Measurements from ENCODE around the gene NCKAP5. TPM values are rescaled to one million over a fixed set of nuclear protein-coding genes. Genes with fewer than 3 reads are reported as not detected.
A peak's percentile ranks its signal among the peaks of the same experiment; 100 is the strongest.

Gene NCKAP5
- total RNA-seq, 1 donor from 2014 or later = 0.26 TPM

- Histone ChIP-seq H3K36me3 (ENCODE audit: control insufficient read depth, insufficient read depth, low read length) (no peaks in the 10 kb centered on the region), H3K4me3 (ENCODE audit: low read depth, low read length) (no peak overlapping the region), H3K27me3 (ENCODE audit: control insufficient read depth, insufficient read depth, low read length) (no peaks in the 10 kb centered on the region)
- no peak for TF ChIP-seq CTCF (IDR thresholded peaks at IDR 0.05; ENCODE audit: insufficient read depth, low read length, severe bottlenecking)
- DNase-seq (ENCODE audit: low read depth) = no peak
- FAIRE-seq = no peak
Observed at GRCh38 chr2:133574186-133574585, 5.9 kb upstream of the NCKAP5 start.

GRCh38 chr2:133573491-133574162 is 5.4 kb upstream of the NCKAP5 start:
- FAIRE-seq = no peak
- Histone ChIP-seq H3K36me3 (ENCODE audit: control insufficient read depth, insufficient read depth, low read length) (no peaks in the 10 kb centered on the region), H3K27me3 (ENCODE audit: control insufficient read depth, insufficient read depth, low read length) (no peaks in the 10 kb centered on the region), H3K4me3 (ENCODE audit: low read depth, low read length) (no peak overlapping the region)
- no peak for DNase-seq (ENCODE audit: low read depth)
- no peak for TF ChIP-seq CTCF (IDR thresholded peaks at IDR 0.05; ENCODE audit: insufficient read depth, low read length, severe bottlenecking)

GRCh38 chr2:133571249-133571648 is 3.0 kb upstream of the NCKAP5 start:
- TF ChIP-seq CTCF (IDR thresholded peaks at IDR 0.05; ENCODE audit: insufficient read depth, low read length, severe bottlenecking) = no peak
- Histone ChIP-seq H3K27me3 (ENCODE audit: control insufficient read depth, insufficient read depth, low read length) (no peaks in the 10 kb centered on the region), H3K4me3 (ENCODE audit: low read depth, low read length) (no peak overlapping the region), H3K36me3 (ENCODE audit: control insufficient read depth, insufficient read depth, low read length) (no peaks in the 10 kb centered on the region)
- DNase-seq (ENCODE audit: low read depth) (no peak), FAIRE-seq (no peak)

- H3K4me3 ChIP-seq (ENCODE audit: low read depth, low read length) = no peak overlapping the region
- no peak for FAIRE-seq
Observed at GRCh38 chr2:133570542-133570941, 2.3 kb upstream of the NCKAP5 start.

GRCh38 chr2:133569286-133569830 is 1.1 kb upstream of the NCKAP5 start:
- no peak overlapping the region for H3K4me3 ChIP-seq (ENCODE audit: low read depth, low read length)
- no peaks in the 10 kb centered on the region for H3K27me3 ChIP-seq (ENCODE audit: control insufficient read depth, insufficient read depth, low read length)
- TF ChIP-seq CTCF (IDR thresholded peaks at IDR 0.05; ENCODE audit: insufficient read depth, low read length, severe bottlenecking) = no peak
- no peaks in the 10 kb centered on the region for H3K36me3 ChIP-seq (ENCODE audit: control insufficient read depth, insufficient read depth, low read length)
- FAIRE-seq (no peak), DNase-seq (ENCODE audit: low read depth) (no peak)

More at GRCh38 chr2:133570542-133570941, 2.3 kb upstream of the NCKAP5 start:
- H3K36me3 ChIP-seq (ENCODE audit: control insufficient read depth, insufficient read depth, low read length) = no peaks in the 10 kb centered on the region
- DNase-seq (ENCODE audit: low read depth) = no peak
- H3K27me3 ChIP-seq (ENCODE audit: control insufficient read depth, insufficient read depth, low read length) = no peaks in the 10 kb centered on the region
- TF ChIP-seq CTCF (IDR thresholded peaks at IDR 0.05; ENCODE audit: insufficient read depth, low read length, severe bottlenecking) = no peak

GRCh38 chr2:133568598-133568997 is 335 bp upstream of the NCKAP5 start:
- peak; percentile 75 for DNase-seq (ENCODE audit: low read depth)
- TF ChIP-seq CTCF (IDR thresholded peaks at IDR 0.05; ENCODE audit: insufficient read depth, low read length, severe bottlenecking) = no peak
- Histone ChIP-seq H3K4me3 (ENCODE audit: low read depth, low read length) (peak overlapping the region; percentile 23), H3K36me3 (ENCODE audit: control insufficient read depth, insufficient read depth, low read length) (no peaks in the 10 kb centered on the region), H3K27me3 (ENCODE audit: control insufficient read depth, insufficient read depth, low read length) (no peaks in the 10 kb centered on the region)
- FAIRE-seq = no peak

All from bronchial epithelial cell (primary cell).